Naive thymus-derived CD4-positive, alpha-beta T cell (primary cell): Measurements from ENCODE around the gene PSMB10. TPM values are rescaled to one million over a fixed set of nuclear protein-coding genes. Genes with fewer than 3 reads are reported as not detected.

ENCODE experiments used
- ATAC-seq: fragments of 150-1000 bp; cut with Tn5 transposase; 2 replicates; pipeline ENCODE4 v1.10.0; 2021; ENCODE audit warnings: mild to moderate bottlenecking, moderate library complexity
- CTCF ChIA-PET: fragments of 350-600 bp; sonication (Branson Sonifier 250); formaldehyde crosslinking; loops from one replicate; lab custom pipeline; 2021; ENCODE audit warnings: antibody characterized with exemption; lab: Charles Lee
- POLR2A ChIA-PET: fragments of 350-600 bp; sonication (Branson Sonifier 250); formaldehyde crosslinking; loops from one replicate; lab custom pipeline; 2021; ENCODE audit warnings: antibody characterized with exemption, inconsistent platforms; lab: Charles Lee
- DNase-seq, 9 donors: peaks; one replicate each; pipeline versions ENCODE4 v3.0.0 to v3.0.0-alpha.2; 2020 to 2022; ENCODE audit warnings: mixed read lengths in 1 of 9
- H3K27ac ChIP-seq: one replicate; pipeline ENCODE4 v1.7.0; 2013; ENCODE audit warnings: mild to moderate bottlenecking, low read depth, low read length, moderate library complexity
- H3K27me3 ChIP-seq, 2 donors: one replicate each; pipeline ENCODE4 v1.7.0; 2013; ENCODE audit warnings: low read length in 2 of 2, mild to moderate bottlenecking in 2 of 2, moderate library complexity in 2 of 2; ENCODE audit not compliant: control insufficient read depth in 2 of 2, insufficient read depth in 2 of 2
- H3K36me3 ChIP-seq, 3 experiments: 1 replicate in 2 of 3; 2 replicates in 1 of 3; pipeline ENCODE4 v1.7.0; 2013; ENCODE audit warnings: low read length in 3 of 3, mild to moderate bottlenecking in 3 of 3, moderate library complexity in 1 of 3; ENCODE audit not compliant: insufficient read depth in 3 of 3, control insufficient read depth in 2 of 3
- H3K4me1 ChIP-seq, 2 donors: one replicate each; pipeline ENCODE4 v1.7.0; 2013; ENCODE audit warnings: low read length in 2 of 2, mild to moderate bottlenecking in 2 of 2, moderate library complexity in 1 of 2; ENCODE audit not compliant: control insufficient read depth in 2 of 2, insufficient read depth in 2 of 2
- H3K4me3 ChIP-seq: 2 replicates; pipeline ENCODE4 v1.7.0; 2013; ENCODE audit warnings: mild to moderate bottlenecking, low read length
- H3K9me3 ChIP-seq, 3 experiments: 1 replicate in 2 of 3; 2 replicates in 1 of 3; pipeline ENCODE4 v1.7.0; 2013; ENCODE audit warnings: low read length in 3 of 3; ENCODE audit not compliant: control insufficient read depth in 2 of 3
- H3K27ac Mint-ChIP-seq, 9 donors: one replicate each; pipeline ENCODE4 v1.8.0; 2020 to 2022; ENCODE audit warnings: mixed read lengths in 9 of 9, mild to moderate bottlenecking in 8 of 9, moderate library complexity in 5 of 9, inconsistent platforms in 2 of 9
- H3K27me3 Mint-ChIP-seq, 5 donors: one replicate each; pipeline ENCODE4 v1.8.0; 2021 to 2022; ENCODE audit warnings: mixed read lengths in 5 of 5, mild to moderate bottlenecking in 1 of 5
- H3K36me3 Mint-ChIP-seq, 5 donors: one replicate each; pipeline ENCODE4 v1.8.0; 2020 to 2022; ENCODE audit warnings: mixed read lengths in 5 of 5, mild to moderate bottlenecking in 3 of 5, inconsistent platforms in 1 of 5
- H3K4me1 Mint-ChIP-seq, 7 donors: one replicate each; pipeline ENCODE4 v1.8.0; 2020 to 2022; ENCODE audit warnings: mixed read lengths in 7 of 7, mild to moderate bottlenecking in 3 of 7, inconsistent platforms in 1 of 7
- H3K4me3 Mint-ChIP-seq, 10 donors: one replicate each; pipeline ENCODE4 v1.8.0; 2020 to 2022; ENCODE audit warnings: mild to moderate bottlenecking in 10 of 10, mixed read lengths in 10 of 10, moderate library complexity in 6 of 10, inconsistent platforms in 2 of 10
- H3K9me3 Mint-ChIP-seq, 11 donors: one replicate each; pipeline ENCODE4 v1.8.0; 2020 to 2022; ENCODE audit warnings: mixed read lengths in 11 of 11, mild to moderate bottlenecking in 4 of 11, inconsistent platforms in 1 of 11, moderate library complexity in 1 of 11
- intact Hi-C, 2 donors: fragments of 100-400 bp; cut with micrococcal nuclease; formaldehyde crosslinking; loops; one replicate each; pipeline ENCODE4 v1.15.1; 2023
- polyA plus RNA-seq, 2 donors: library from polyadenylated mRNA; unstranded; fragments of 300-500 nt; fragmentation: Illumina TruSeq; gene quantifications; one replicate each; pipeline ENCODE4 v1.2.3, GENCODE V29; 2021
- total RNA-seq, 6 experiments: library from RNA in 5 of 6; stranded (reverse) in 5 of 6; gene quantifications; 1 replicate in 5 of 6; 2 replicates in 1 of 6; pipeline ENCODE4 v1.2.3 and lab custom pipeline; 2021 to 2026

Gene PSMB10
- total RNA-seq: 100 to 1,000 TPM; 101 to 370 (median 142) TPM
- 100 to 1,000 TPM; 522 to 542 TPM for polyA plus RNA-seq
- total RNA-seq (lab: John Stamatoyannopoulos, UW): 19.1 reads per million, percentile 49 among the genes with 10 or more reads in this experiment

GRCh38 chr16:67936124-67936879, at the start of gene PSMB10:
PSMB10 (minus strand) TSS chr16:67936850; CDS start chr16:67936749, 101 bp downstream.
- intact Hi-C loops: loop anchor here (1.0 to 5.0 kb wide), 11 partner anchors 47 to 455 kb away; partner anchors contain the start of genes CTCF (in 2 of the 2), PRMT7 (in 2 of the 2), SLC7A6OS (in 2 of the 2) and ACD (in 1 of the 2)
- Histone ChIP-seq H3K27me3 (no peaks in the 10 kb centered on the region), H3K27ac (peak within 1 kb of the TSS; percentile 77), H3K36me3 (peaks cover 19 to 47% (median 20%) of the 10 kb centered on the region in 3 experiments), H3K4me3 (peak within 1 kb of the TSS; percentile 99), H3K4me1 (peaks cover 21 to 35% of the 10 kb centered on the region in 2 donors), H3K9me3 (no peaks in the 10 kb centered on the region)
- DNase-seq (peak in 7 of 9 donors; percentile 24 to 86 (median 76)), ATAC-seq (peak; percentile 4)
- Mint-ChIP-seq H3K4me1 (peaks cover 28 to 52% (median 36%) of the 10 kb centered on the region in 7 donors), H3K27me3 (peaks cover 0 to 3% (median 0%) of the 10 kb centered on the region in 5 donors), H3K27ac (peak within 1 kb of the TSS; percentile 87 to 99 (median 99)), H3K4me3 (peak within 1 kb of the TSS; percentile 89 to 100 (median 100)), H3K9me3 (no peaks in the 10 kb centered on the region), H3K36me3 (peaks cover 5 to 27% (median 7%) of the 10 kb centered on the region in 5 donors)
- CTCF ChIA-PET: interaction anchor here (0.9 to 2.7 kb wide), 5 partner anchors 33 to 415 kb away, joined by 3 to 11 read pairs (median 3); partner anchors contain the start of genes NRN1L and NUTF2
- POLR2A ChIA-PET: interaction anchor here (0.6 to 4.5 kb wide), 42 partner anchors 10 to 380 kb away, joined by 3 to 35 read pairs (median 4); partner anchors contain the start of genes C16orf86, CTCF, DDX28 and DPEP2

GRCh38 chr16:67982011-67982696, 45.5 kb upstream of the PSMB10 start:
- intact Hi-C loops: loop anchor here (2.0 to 5.0 kb wide), 2 partner anchors 13 to 90 kb away; partner anchors contain the start of genes PSKH1 (in 1 of the 2) and SLC12A4 (in 1 of the 2)
- DNase-seq: no peak
- no peaks in the 10 kb centered on the region for H3K9me3 Mint-ChIP-seq

DNA sequence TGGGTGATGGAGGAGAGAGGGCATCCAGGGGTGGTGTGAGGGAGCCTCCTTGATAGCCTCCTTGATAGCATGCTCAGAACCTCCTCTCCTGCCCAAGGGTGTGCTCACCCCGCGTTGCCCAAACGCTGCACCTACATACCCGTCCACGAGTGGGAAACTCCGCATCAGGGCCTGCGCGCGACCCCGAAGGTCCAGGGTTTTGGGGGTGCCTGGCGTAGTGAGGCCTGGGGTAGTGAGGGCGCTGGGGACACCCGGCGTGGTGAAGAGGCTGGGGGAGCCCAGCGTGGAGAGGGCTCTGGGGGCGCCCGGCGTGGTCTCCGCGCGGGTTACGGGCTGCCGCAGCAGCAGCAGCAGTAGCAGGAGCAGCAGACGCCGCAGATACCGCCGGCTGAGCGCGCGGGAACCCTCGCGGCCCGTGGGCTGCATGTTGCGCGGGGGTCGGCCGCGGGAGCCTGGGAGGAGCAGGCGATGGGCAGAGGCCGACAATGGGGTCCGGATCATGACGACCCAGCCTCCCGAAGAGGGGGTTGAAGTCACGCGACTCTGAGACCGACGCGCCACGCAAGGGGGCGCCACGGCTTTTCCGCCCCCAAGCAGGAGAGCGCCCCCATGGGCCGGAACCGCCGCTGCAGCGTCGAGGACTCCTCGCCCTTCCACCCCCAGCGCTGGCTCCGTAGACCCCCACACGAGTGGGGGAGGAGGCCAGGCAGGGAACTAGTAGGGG, 43.5 kb upstream of the PSMB10 start, which contains the start of gene DPEP3:
Gene DPEP3 (minus strand): TSS at position 545 of the 724 bp plus-strand sequence. CDS start 119 bp downstream, at position 426.
- DNase-seq: peak in 1 of 9 donors; percentile 15
- H3K27ac Mint-ChIP-seq: no peak within 1 kb of the TSS
- ChIA-PET CTCF (interaction anchor here (1.0 to 1.9 kb wide), 2 partner anchors 14 to 56 kb away, joined by 3 to 6 read pairs; no protein-coding TSS in a partner anchor), POLR2A (interaction anchor here (1.2 kb wide), 2 partner anchors 11 to 15 kb away, joined by 4 to 5 read pairs; no protein-coding TSS in a partner anchor)
- H3K4me1 ChIP-seq: peaks cover 9 to 23% of the 10 kb centered on the region in 2 donors
- H3K36me3 ChIP-seq: no peaks in the 10 kb centered on the region
- H3K9me3 Mint-ChIP-seq: no peaks in the 10 kb centered on the region
- H3K27me3 Mint-ChIP-seq: peaks cover 0 to 6% (median 0%) of the 10 kb centered on the region in 5 donors
- intact Hi-C loops: loop anchor here in 1 of 2 donors (5.0 kb wide), 1 partner anchor 88 kb away; the partner anchor contains the start of gene PSKH1
- H3K4me1 Mint-ChIP-seq: peaks cover 18 to 31% (median 26%) of the 10 kb centered on the region in 7 donors
- H3K9me3 ChIP-seq: no peaks in the 10 kb centered on the region
- H3K27me3 ChIP-seq: no peaks in the 10 kb centered on the region
- no peak within 1 kb of the TSS for H3K27ac ChIP-seq
- ATAC-seq: peak; percentile 35
- H3K4me3 Mint-ChIP-seq: no peak within 1 kb of the TSS
- no peaks in the 10 kb centered on the region for H3K36me3 Mint-ChIP-seq
- no peak within 1 kb of the TSS for H3K4me3 ChIP-seq

More at GRCh38 chr16:67982011-67982696, 45.5 kb upstream of the PSMB10 start:
- H3K27me3 ChIP-seq: no peaks in the 10 kb centered on the region
- H3K4me3 ChIP-seq: no peak overlapping the region
- H3K4me1 Mint-ChIP-seq: peaks cover 18 to 28% (median 26%) of the 10 kb centered on the region in 7 donors
- ATAC-seq: no peak
- ChIA-PET POLR2A (interaction anchor here (0.7 to 5.7 kb wide), 7 partner anchors 13 to 103 kb away, joined by 3 to 32 read pairs (median 11); partner anchors contain the start of genes DPEP2, NFATC3, PSMB10 and SLC12A4), CTCF (interaction anchor here (0.8 to 1.9 kb wide), 6 partner anchors 10 to 59 kb away, joined by 3 to 6 read pairs (median 4); partner anchors contain the start of gene CTRL)
- H3K4me3 Mint-ChIP-seq: no peak overlapping the region
- H3K27ac Mint-ChIP-seq: peak overlapping the region in 1 of 9 donors; percentile 97
- peaks cover 9 to 23% of the 10 kb centered on the region in 2 donors for H3K4me1 ChIP-seq
- H3K27ac ChIP-seq: no peak overlapping the region
- peaks cover 0 to 3% (median 0%) of the 10 kb centered on the region in 5 donors for H3K27me3 Mint-ChIP-seq
- no peaks in the 10 kb centered on the region for H3K9me3 ChIP-seq
- no peaks in the 10 kb centered on the region for H3K36me3 ChIP-seq
- no peaks in the 10 kb centered on the region for H3K36me3 Mint-ChIP-seq

GRCh38 chr16:67977469-67978227, 41.0 kb upstream of the PSMB10 start:
- Mint-ChIP-seq H3K27ac (no peak overlapping the region), H3K4me1 (peaks cover 0 to 8% (median 2%) of the 10 kb centered on the region in 7 donors), H3K27me3 (peaks cover 0 to 10% (median 0%) of the 10 kb centered on the region in 5 donors), H3K4me3 (no peak overlapping the region), H3K36me3 (no peaks in the 10 kb centered on the region), H3K9me3 (no peaks in the 10 kb centered on the region)
- ChIA-PET CTCF (no interaction called here), POLR2A (interaction anchor here (0.8 to 1.1 kb wide), 2 partner anchors 11 to 49 kb away, joined by 3 read pairs; no protein-coding TSS in a partner anchor)
- no peak overlapping the region for H3K4me3 ChIP-seq
- H3K27ac ChIP-seq: no peak overlapping the region
- H3K9me3 ChIP-seq: no peaks in the 10 kb centered on the region
- H3K36me3 ChIP-seq: no peaks in the 10 kb centered on the region
- no peaks in the 10 kb centered on the region for H3K27me3 ChIP-seq
- intact Hi-C loops: no loop called here
- DNase-seq (no peak), ATAC-seq (no peak)
- no peaks in the 10 kb centered on the region for H3K4me1 ChIP-seq

DNA sequence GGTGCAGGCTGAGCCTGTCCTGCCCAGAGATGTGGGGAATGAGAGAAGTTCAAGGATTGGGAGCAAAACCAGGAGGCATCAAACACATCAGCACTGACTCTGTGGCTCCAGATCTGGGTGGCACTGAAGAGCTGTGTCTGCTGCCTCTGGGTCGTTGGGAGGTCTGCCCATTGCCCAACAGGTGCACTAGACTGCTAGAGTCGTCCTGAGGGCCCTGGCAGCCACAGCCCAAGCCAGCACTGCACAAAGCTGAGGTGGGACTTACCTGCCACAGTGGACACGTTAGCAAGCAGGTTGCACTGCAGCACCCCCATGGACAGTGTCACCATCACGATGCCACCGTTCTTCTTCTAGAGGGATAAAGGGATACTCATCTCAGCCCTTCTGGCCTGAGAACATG, 40.4 kb upstream of the PSMB10 start:
- no peak overlapping the region for H3K27ac Mint-ChIP-seq

More for the DNA sequence above, 40.4 kb upstream of the PSMB10 start:
- DNase-seq (no peak), ATAC-seq (no peak)
- CTCF ChIA-PET: no interaction called here
- no peaks in the 10 kb centered on the region for H3K9me3 Mint-ChIP-seq
- Histone ChIP-seq H3K36me3 (no peaks in the 10 kb centered on the region), H3K27me3 (no peaks in the 10 kb centered on the region), H3K4me3 (no peak overlapping the region), H3K27ac (no peak overlapping the region), H3K4me1 (no peaks in the 10 kb centered on the region), H3K9me3 (no peaks in the 10 kb centered on the region)
- no peaks in the 10 kb centered on the region for H3K36me3 Mint-ChIP-seq
- H3K27me3 Mint-ChIP-seq: peaks cover 0 to 10% (median 0%) of the 10 kb centered on the region in 5 donors
- POLR2A ChIA-PET: interaction anchor here (0.8 to 1.1 kb wide), 2 partner anchors 12 to 50 kb away, joined by 3 read pairs; no protein-coding TSS in a partner anchor
- H3K4me1 Mint-ChIP-seq: peaks cover 0 to 5% (median 0%) of the 10 kb centered on the region in 7 donors
- intact Hi-C loops: no loop called here
- no peak overlapping the region for H3K4me3 Mint-ChIP-seq
